ENCODE results near the gene SUPT3H. TPM values are rescaled to one million over a fixed set of nuclear protein-coding genes. Genes with fewer than 3 reads are reported as not detected.

Gene SUPT3H
- total RNA-seq, 1 donor from 2014 or later = 6.7 TPM

DNA sequence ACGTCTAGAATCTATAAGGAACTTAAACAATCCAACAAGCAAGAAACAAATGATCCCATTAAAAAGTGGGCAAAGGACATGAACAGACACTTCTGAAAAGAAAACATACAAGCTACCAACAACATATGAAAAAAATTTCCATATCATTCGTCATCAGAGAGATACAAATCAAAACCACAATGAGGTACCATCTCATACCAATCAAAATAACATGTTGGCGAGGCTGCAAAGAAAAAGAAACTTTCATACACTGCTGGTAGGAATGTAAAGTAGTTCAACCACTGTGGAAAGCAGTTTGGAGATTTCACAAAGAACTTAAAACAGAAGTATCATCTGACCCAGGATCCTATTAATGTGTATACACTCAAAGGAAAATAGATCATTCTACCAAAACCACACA lies 293.5 kb downstream of the SUPT3H start:
- H3K27me3 ChIP-seq (ENCODE audit: low read depth) = no peaks in the 10 kb centered on the region
- no peak for ATAC-seq
- intact Hi-C loops (cut with DNase I) = no loop called here
- no peak for DNase-seq
- H3K4me3 ChIP-seq = no peak overlapping the region
- no peak overlapping the region for H3K27ac ChIP-seq
- H3K36me3 ChIP-seq = no peaks in the 10 kb centered on the region
- TF ChIP-seq, protein P1, sequence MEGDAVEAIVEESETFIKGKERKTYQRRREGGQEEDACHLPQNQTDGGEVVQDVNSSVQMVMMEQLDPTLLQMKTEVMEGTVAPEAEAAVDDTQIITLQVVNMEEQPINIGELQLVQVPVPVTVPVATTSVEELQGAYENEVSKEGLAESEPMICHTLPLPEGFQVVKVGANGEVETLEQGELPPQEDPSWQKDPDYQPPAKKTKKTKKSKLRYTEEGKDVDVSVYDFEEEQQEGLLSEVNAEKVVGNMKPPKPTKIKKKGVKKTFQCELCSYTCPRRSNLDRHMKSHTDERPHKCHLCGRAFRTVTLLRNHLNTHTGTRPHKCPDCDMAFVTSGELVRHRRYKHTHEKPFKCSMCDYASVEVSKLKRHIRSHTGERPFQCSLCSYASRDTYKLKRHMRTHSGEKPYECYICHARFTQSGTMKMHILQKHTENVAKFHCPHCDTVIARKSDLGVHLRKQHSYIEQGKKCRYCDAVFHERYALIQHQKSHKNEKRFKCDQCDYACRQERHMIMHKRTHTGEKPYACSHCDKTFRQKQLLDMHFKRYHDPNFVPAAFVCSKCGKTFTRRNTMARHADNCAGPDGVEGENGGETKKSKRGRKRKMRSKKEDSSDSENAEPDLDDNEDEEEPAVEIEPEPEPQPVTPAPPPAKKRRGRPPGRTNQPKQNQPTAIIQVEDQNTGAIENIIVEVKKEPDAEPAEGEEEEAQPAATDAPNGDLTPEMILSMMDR (IDR thresholded peaks at IDR 0.05) = no peak
- no peaks in the 10 kb centered on the region for H3K4me1 ChIP-seq
- no peaks in the 10 kb centered on the region for H3K9me3 ChIP-seq

DNA sequence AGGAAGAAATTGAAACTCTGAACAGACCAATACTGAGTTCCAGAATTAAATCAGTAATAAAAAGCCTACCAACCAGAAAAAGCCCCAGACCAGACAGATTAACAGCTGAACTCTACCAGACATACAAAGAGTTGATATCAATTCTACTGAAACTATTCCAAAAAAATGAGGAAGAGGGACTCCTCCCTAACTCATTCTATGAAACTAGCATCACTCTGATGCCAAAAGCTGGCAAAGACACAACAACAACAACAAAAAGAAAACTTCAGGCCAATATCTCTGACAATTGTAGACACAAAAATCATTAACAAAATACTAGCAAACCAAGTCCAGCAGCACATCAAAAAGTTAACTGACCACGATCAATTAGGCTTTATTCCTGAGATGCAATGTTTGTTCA lies 295.6 kb downstream of the SUPT3H start:
- intact Hi-C loops (cut with DNase I) = no loop called here
- H3K4me1 ChIP-seq = no peaks in the 10 kb centered on the region
- no peaks in the 10 kb centered on the region for H3K27me3 ChIP-seq (ENCODE audit: low read depth)
- TF ChIP-seq, protein P1 (IDR thresholded peaks at IDR 0.05) = no peak
- no peaks in the 10 kb centered on the region for H3K36me3 ChIP-seq
- no peak overlapping the region for H3K4me3 ChIP-seq
- no peak overlapping the region for H3K27ac ChIP-seq
- H3K9me3 ChIP-seq = peaks cover 9% of the 10 kb centered on the region
- no peak for ATAC-seq
- no peak for DNase-seq

DNA sequence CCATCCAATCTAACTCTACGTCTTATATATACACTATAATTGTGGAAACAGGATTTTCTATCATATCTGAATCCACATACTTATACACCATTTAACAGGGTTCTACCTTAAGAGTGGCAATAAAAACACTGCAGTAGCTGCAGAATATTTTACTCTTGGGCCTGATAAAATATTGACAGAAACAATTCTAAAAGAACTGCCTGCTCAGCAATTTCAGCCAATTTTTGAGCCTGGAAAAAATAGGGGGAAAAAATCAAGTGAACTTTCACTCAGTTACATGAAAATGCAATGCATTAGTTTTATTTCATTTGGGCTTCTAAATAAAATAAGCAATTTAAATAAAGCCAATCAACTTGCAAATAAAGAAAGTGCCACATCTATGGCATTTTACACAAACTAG lies 296.1 kb downstream of the SUPT3H start:
- H3K27me3 ChIP-seq (ENCODE audit: low read depth) = no peaks in the 10 kb centered on the region
- peaks cover 9% of the 10 kb centered on the region for H3K9me3 ChIP-seq
- TF ChIP-seq, protein P1 (IDR thresholded peaks at IDR 0.05) = no peak
- no peak for ATAC-seq
- H3K4me3 ChIP-seq = no peak overlapping the region
- H3K27ac ChIP-seq = no peak overlapping the region
- no peaks in the 10 kb centered on the region for H3K4me1 ChIP-seq
- DNase-seq = no peak
- intact Hi-C loops (cut with DNase I) = no loop called here
- H3K36me3 ChIP-seq = no peaks in the 10 kb centered on the region

DNA sequence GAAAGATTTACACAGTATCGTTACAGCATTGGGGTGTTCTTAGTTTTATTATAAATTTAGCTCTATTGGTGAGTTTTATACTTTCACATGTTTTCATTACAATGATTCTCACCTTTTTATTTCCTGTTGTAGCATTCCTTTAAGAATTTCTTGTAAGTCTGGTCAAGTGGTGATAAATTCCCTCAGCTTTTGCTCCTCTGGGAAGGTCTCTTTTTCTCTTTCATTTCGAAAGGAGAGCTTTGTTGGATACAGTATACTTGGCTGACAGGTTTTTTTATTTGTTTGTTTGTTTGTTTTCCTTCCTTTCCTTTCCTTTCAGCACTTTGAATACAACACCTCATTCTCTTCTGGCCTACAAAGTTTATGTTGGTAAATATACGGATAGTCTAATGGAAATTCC lies 299.3 kb downstream of the SUPT3H start:
- Histone ChIP-seq H3K4me1 (no peaks in the 10 kb centered on the region), H3K9me3 (peaks cover 9% of the 10 kb centered on the region), H3K36me3 (no peaks in the 10 kb centered on the region), H3K27me3 (ENCODE audit: low read depth) (no peaks in the 10 kb centered on the region), H3K27ac (no peak overlapping the region), H3K4me3 (no peak overlapping the region)
- DNase-seq (no peak), ATAC-seq (no peak)
- TF ChIP-seq, protein P1 (IDR thresholded peaks at IDR 0.05) = no peak
- intact Hi-C loops (cut with DNase I) = no loop called here

DNA sequence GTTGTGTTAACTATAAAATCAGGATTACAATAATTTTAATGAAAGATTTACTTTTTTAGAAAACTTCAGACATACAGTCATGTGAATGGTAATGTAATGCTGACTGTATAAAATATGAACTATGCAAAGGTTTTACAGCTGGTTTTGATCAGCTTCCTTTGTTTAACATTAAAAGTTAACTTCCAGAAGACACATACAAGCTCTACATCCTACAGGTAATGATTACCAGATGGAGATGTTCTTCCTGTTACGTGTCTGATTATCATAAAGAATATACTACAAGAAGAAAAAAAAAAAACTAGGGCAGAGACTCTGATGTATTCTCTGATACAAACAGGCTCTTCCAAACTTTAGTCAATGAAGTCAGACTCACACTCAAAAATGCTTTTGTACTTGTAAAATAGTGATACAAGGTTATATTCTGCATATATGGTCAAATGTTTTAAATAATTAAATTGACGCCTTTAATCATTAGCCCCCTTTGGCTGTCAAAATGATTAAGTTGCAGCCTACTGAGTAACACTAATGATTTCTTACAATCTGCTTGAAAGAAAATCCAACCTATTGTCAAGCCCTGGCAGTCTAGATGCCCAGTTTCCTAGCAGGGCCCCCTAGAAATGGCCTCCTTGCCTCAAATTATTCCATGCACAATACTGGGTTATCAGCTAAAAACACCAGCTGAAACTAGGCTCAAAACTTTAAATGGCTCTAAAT lies 301.4 kb downstream of the SUPT3H start:
- TF ChIP-seq, protein P1 (IDR thresholded peaks at IDR 0.05) = no peak
- H3K9me3 ChIP-seq = peaks cover 9% of the 10 kb centered on the region
- no peak overlapping the region for H3K4me3 ChIP-seq
- no peaks in the 10 kb centered on the region for H3K27me3 ChIP-seq (ENCODE audit: low read depth)
- intact Hi-C loops (cut with DNase I) = no loop called here
- ATAC-seq = no peak
- H3K27ac ChIP-seq = no peak overlapping the region
- DNase-seq = no peak
- no peaks in the 10 kb centered on the region for H3K4me1 ChIP-seq
- no peaks in the 10 kb centered on the region for H3K36me3 ChIP-seq
